HEK293 (cell line): ENCODE data around the gene TOMM5.

Experiments used
- CTCF ChIA-PET: fragments of 350-600 bp; formaldehyde crosslinking; extraction: SDS; loops from one replicate; lab custom pipeline; 2021; ENCODE audit warnings: antibody characterized with exemption; lab: Yijun Ruan, JAX
- POLR2A ChIA-PET: fragments of 300-600 bp; formaldehyde crosslinking; extraction: SDS; loops from one replicate; lab custom pipeline; 2020; ENCODE audit warnings: antibody characterized with exemption, inconsistent platforms; lab: Yijun Ruan, JAX
- H3K27ac ChIP-seq: fragments of 200-500 bp; sonication (Bioruptor generic); 2 replicates; pipeline ENCODE4 v1.5.1; 2014; ENCODE audit warnings: low read depth, low read length, control low read depth, inconsistent platforms; ENCODE audit errors: extremely low read depth
- H3K36me3 ChIP-seq, 2 experiments: fragments of 200-500 bp in 1 of 2; sonication (Bioruptor generic) in 1 of 2; 1 replicate in 1 of 2; 2 replicates in 1 of 2; pipeline ENCODE4 v1.5.1; 2014 to 2017; ENCODE audit warnings: inconsistent platforms in 2 of 2, low read length in 2 of 2; ENCODE audit not compliant: control insufficient read depth in 2 of 2, insufficient read depth in 1 of 2
- H3K4me1 ChIP-seq: fragments of 200-500 bp; sonication (Bioruptor generic); 2 replicates; pipeline ENCODE4 v1.5.1; 2014; ENCODE audit warnings: mild to moderate bottlenecking, low read length, inconsistent platforms; ENCODE audit not compliant: control insufficient read depth, insufficient read depth
- H3K4me3 ChIP-seq: 2 replicates; pipeline ENCODE4 v1.5.1; 2011; ENCODE audit warnings: low read depth, mild to moderate bottlenecking, control low read depth, low read length, moderate library complexity
- H3K9me3 ChIP-seq: fragments of 200-500 bp; sonication (Bioruptor generic); 2 replicates; pipeline ENCODE4 v1.5.1; 2014; ENCODE audit warnings: low read depth, low read length, inconsistent platforms; ENCODE audit not compliant: control insufficient read depth, insufficient read depth
- EGR2 ChIP-seq: fragments of 450-650 bp; formaldehyde crosslinking; IDR thresholded peaks from 2 replicates; pipeline ENCODE4 v1.5.1; 2016; ENCODE audit warnings: low read depth, missing biosample characterization, missing genetic modification characterization
- HOXA7 ChIP-seq: sonication (generic); formaldehyde crosslinking; IDR thresholded peaks from 2 replicates; pipeline ENCODE4 v1.8.1; 2022; ENCODE audit warnings: missing genetic modification reagents, borderline replicate concordance
- MZF1 ChIP-seq: fragments of 450-650 bp; formaldehyde crosslinking; IDR thresholded peaks from 2 replicates; pipeline ENCODE4 v1.5.1; 2017; ENCODE audit warnings: missing biosample characterization, missing genetic modification characterization, borderline replicate concordance
- TRIM28 ChIP-seq: IDR thresholded peaks from 2 replicates; pipeline ENCODE4 v1.6.1; 2011; ENCODE audit warnings: low read length, control low read depth, borderline replicate concordance
- TSHZ1 ChIP-seq: fragments of 450-650 bp; formaldehyde crosslinking; IDR thresholded peaks from 2 replicates; pipeline ENCODE4 v1.5.1; 2016; ENCODE audit warnings: missing biosample characterization, missing genetic modification characterization, borderline replicate concordance
- ZFP37 ChIP-seq: fragments of 450-650 bp; formaldehyde crosslinking; IDR thresholded peaks from 2 replicates; pipeline ENCODE4 v1.5.1; 2016; ENCODE audit warnings: missing biosample characterization, missing genetic modification characterization
- ZNF112 ChIP-seq: fragments of 450-650 bp; formaldehyde crosslinking; IDR thresholded peaks from 2 replicates; pipeline ENCODE4 v1.5.0; 2017; ENCODE audit warnings: missing biosample characterization, missing genetic modification characterization
- ZNF140 ChIP-seq: fragments of 450-650 bp; formaldehyde crosslinking; IDR thresholded peaks from 2 replicates; pipeline ENCODE4 v1.5.1; 2016; ENCODE audit warnings: missing biosample characterization, missing genetic modification characterization
- ZNF146 ChIP-seq: fragments of 450-650 bp; formaldehyde crosslinking; IDR thresholded peaks from 2 replicates; pipeline ENCODE4 v1.5.1; 2016; ENCODE audit warnings: missing biosample characterization, missing genetic modification characterization
- ZNF148 ChIP-seq: fragments of 450-650 bp; formaldehyde crosslinking; IDR thresholded peaks from 2 replicates; pipeline ENCODE4 v1.5.0; 2017; ENCODE audit warnings: missing biosample characterization, missing genetic modification characterization, borderline replicate concordance
- ZNF19 ChIP-seq: fragments of 450-650 bp; formaldehyde crosslinking; IDR thresholded peaks from 2 replicates; pipeline ENCODE4; 2016; ENCODE audit warnings: missing biosample characterization, missing genetic modification characterization, low read depth
- ZNF302 ChIP-seq: fragments of 450-650 bp; formaldehyde crosslinking; IDR thresholded peaks from 2 replicates; pipeline ENCODE4 v1.5.1; 2016; ENCODE audit warnings: missing biosample characterization, missing genetic modification characterization, low read depth
- ZNF335 ChIP-seq: fragments of 450-650 bp; formaldehyde crosslinking; conservative IDR thresholded peaks from 2 replicates; pipeline ENCODE4 v1.5.1; 2016; ENCODE audit warnings: missing biosample characterization, missing genetic modification characterization
- ZNF394 ChIP-seq: fragments of 450-650 bp; formaldehyde crosslinking; IDR thresholded peaks from 2 replicates; pipeline ENCODE4 v1.5.1; 2016; ENCODE audit warnings: missing biosample characterization, missing genetic modification characterization, mild to moderate bottlenecking, moderate library complexity, borderline replicate concordance
- ZNF488 ChIP-seq: fragments of 450-650 bp; formaldehyde crosslinking; IDR thresholded peaks from 2 replicates; pipeline ENCODE4 v1.5.1; 2016; ENCODE audit warnings: missing biosample characterization, missing genetic modification characterization
- ZNF513 ChIP-seq: fragments of 450-650 bp; IDR thresholded peaks from 2 replicates; pipeline ENCODE4 v1.5.1; 2018; ENCODE audit warnings: missing biosample characterization, missing genetic modification characterization
- ZNF518A ChIP-seq: fragments of 450-650 bp; formaldehyde crosslinking; conservative IDR thresholded peaks from 2 replicates; pipeline ENCODE4 v1.5.1; 2016; ENCODE audit warnings: low read depth, missing biosample characterization, missing genetic modification characterization
- ZNF529 ChIP-seq: fragments of 450-650 bp; formaldehyde crosslinking; IDR thresholded peaks from 2 replicates; pipeline ENCODE4 v1.5.1; 2017; ENCODE audit warnings: missing genetic modification characterization, missing biosample characterization; ENCODE audit not compliant: insufficient replicate concordance
- ZNF558 ChIP-seq: fragments of 450-650 bp; formaldehyde crosslinking; IDR thresholded peaks from 2 replicates; pipeline ENCODE4 v1.5.1; 2016; ENCODE audit warnings: missing biosample characterization, missing genetic modification characterization
- ZNF645 ChIP-seq: fragments of 450-650 bp; formaldehyde crosslinking; IDR thresholded peaks from 2 replicates; pipeline ENCODE4; 2016; ENCODE audit warnings: missing biosample characterization, missing genetic modification characterization
- ZSCAN4 ChIP-seq: fragments of 450-650 bp; formaldehyde crosslinking; IDR thresholded peaks from 2 replicates; pipeline ENCODE4 v1.5.1; 2017; ENCODE audit warnings: missing biosample characterization, missing genetic modification characterization

TOMM5 gene

GRCh38 chr9:37602061-37602460 lies 9.7 kb upstream of the TOMM5 start (continued):
- TF ChIP-seq ZNF518A (tag by site-specific recombination) = peak; percentile 91
- TF ChIP-seq ZFP37 (tag by site-specific recombination) = 0 out of 2 replicates have a peak, but pooled peaks have one; percentile 43
- TF ChIP-seq ZNF394 (tag by site-specific recombination) = peak; percentile 96
- TF ChIP-seq ZNF529 = peak; percentile 48
- TF ChIP-seq ZNF140 (tag by site-specific recombination) = peak; percentile 80

GRCh38 chr9:37596504-37596903 lies 4.1 kb upstream of the TOMM5 start:
- H3K4me3 ChIP-seq = no peak overlapping the region
- CTCF ChIA-PET = interaction anchor here (0.6 to 1.5 kb wide), 2 partner anchors 17 to 23 kb away, joined by 3 read pairs; no protein-coding TSS in a partner anchor
- no peaks in the 10 kb centered on the region for H3K36me3 ChIP-seq
- TF ChIP-seq EGR2 = no peak
- TF ChIP-seq ZNF335 = no peak
- no peak for TF ChIP-seq ZNF302
- TF ChIP-seq TSHZ1 (tag by site-specific recombination) = no peak
- TF ChIP-seq ZNF558 (tag by site-specific recombination) = no peak
- TF ChIP-seq ZNF19 (tag by site-specific recombination) = no peak
- TF ChIP-seq MZF1 (tag by site-specific recombination) = no peak
- TF ChIP-seq TRIM28 = no peak
- TF ChIP-seq ZNF146 = no peak
- no peak for TF ChIP-seq ZNF513
- no peak for TF ChIP-seq ZNF645 (tag by site-specific recombination)
- no peak for TF ChIP-seq ZNF148 (tag by site-specific recombination)
- no peak for TF ChIP-seq HOXA7 (CRISPR knock-in tag)
- no peak for TF ChIP-seq ZSCAN4 (tag by site-specific recombination)
- no peak for TF ChIP-seq ZNF488
- TF ChIP-seq ZNF112 (tag by site-specific recombination) = no peak
- TF ChIP-seq, all 188 proteins: peak for 0
- Histone ChIP-seq H3K9me3 (no peaks in the 10 kb centered on the region), H3K4me1 (no peaks in the 10 kb centered on the region), H3K27ac (no peak overlapping the region)
- POLR2A ChIA-PET = no interaction called here
